Hematopoietic multipotent progenitor cell treated with erythropoietin and hydrocortisone succinate and interleukin-3 and kit ligand, for 17 days (in vitro differentiated cells): ENCODE measurements around the gene GNPTAB.
"Not testable (repeated sequence)": the region's sequence is repeated elsewhere in the genome, so short reads cannot be mapped to it uniquely, and the experiment has no call there.

Experiments
- DNase-seq: peaks from one replicate; pipeline ENCODE4 v3.0.0-alpha.2; 2015; ENCODE audit warnings: low spot score

Gene GNPTAB

GRCh38 chr12:101852998-101853397, 22.2 kb upstream of the GNPTAB start:
- no peak for DNase-seq

GRCh38 chr12:101850199-101850598, 19.4 kb upstream of the GNPTAB start:
- no peak for DNase-seq

- DNase-seq: no peak
Measured at GRCh38 chr12:101847325-101847724, 16.6 kb upstream of the GNPTAB start.

- DNase-seq: no peak
Measured at GRCh38 chr12:101845137-101845711, 14.5 kb upstream of the GNPTAB start.

- DNase-seq: no peak
Measured at GRCh38 chr12:101841069-101841468, 10.3 kb upstream of the GNPTAB start.

GRCh38 chr12:101839324-101840283, 8.8 kb upstream of the GNPTAB start:
- DNase-seq: peak; percentile 83

GRCh38 chr12:101838628-101839323, 8.0 kb upstream of the GNPTAB start:
- DNase-seq: no peak

- no peak for DNase-seq
Measured at GRCh38 chr12:101832030-101832429, 1.3 kb upstream of the GNPTAB start.

GRCh38 chr12:101829639-101830366, 956 bp downstream of the GNPTAB start:
- no peak for DNase-seq

- no peak for DNase-seq
Measured at GRCh38 chr12:101828463-101829196, 2.1 kb downstream of the GNPTAB start.

- DNase-seq: no peak
Measured at GRCh38 chr12:101826766-101827368, 3.9 kb downstream of the GNPTAB start.

- DNase-seq: no peak
Measured at GRCh38 chr12:101824831-101825230, 5.9 kb downstream of the GNPTAB start.

- peak; percentile 73 for DNase-seq
Measured at GRCh38 chr12:101823891-101824290, 6.9 kb downstream of the GNPTAB start.

- no peak for DNase-seq
Measured at GRCh38 chr12:101823039-101823438, 7.7 kb downstream of the GNPTAB start.

GRCh38 chr12:101819467-101819866, 11.3 kb downstream of the GNPTAB start:
- no peak for DNase-seq

GRCh38 chr12:101818689-101819088, 12.1 kb downstream of the GNPTAB start:
- not testable (repeated sequence) for DNase-seq

GRCh38 chr12:101813117-101813516, 17.6 kb downstream of the GNPTAB start:
- no peak for DNase-seq

- DNase-seq: not testable (repeated sequence)
Measured at GRCh38 chr12:101812716-101813115, 18.0 kb downstream of the GNPTAB start.

- DNase-seq: not testable (repeated sequence)
Measured at GRCh38 chr12:101811342-101811741, 19.4 kb downstream of the GNPTAB start.

- DNase-seq: no peak
Measured at GRCh38 chr12:101809208-101809607, 21.6 kb downstream of the GNPTAB start.

GRCh38 chr12:101806265-101806664, 24.5 kb downstream of the GNPTAB start:
- DNase-seq: no peak
